Left ventricle myocardium superior (tissue), 1 donor: ENCODE data around the gene ZEB2. TPM values are rescaled to one million over a fixed set of nuclear protein-coding genes. Genes with fewer than 3 reads are reported as not detected.

Experiments used
- ATAC-seq: fragments of 200-7000 bp; cut with Tn5 transposase; one replicate; pipeline ENCODE4 v1.9.1; 2020; ENCODE audit warnings: mild to moderate bottlenecking, moderate library complexity
- DNase-seq: peaks from one replicate; pipeline ENCODE4 v3.0.0-alpha.2; 2020
- intact Hi-C: fragments of 100-400 bp; cut with micrococcal nuclease; formaldehyde crosslinking; loops from one replicate; pipeline ENCODE4 v1.11.0; 2022
- total RNA-seq: library from RNA; stranded (reverse); fragmentation: NEBNext Ultra II Directional; extraction: Animal tissue kit (Norgen Biotek cat#: 25700); gene quantifications from one replicate; pipeline ENCODE4 v1.2.1, GENCODE V29; 2021
- donor health status: DM: no; HTN: yes; CAD: no; lungs with severe emphysema.

Gene ZEB2
- total RNA-seq, 1 donor from 2014 or later = 83.2 TPM

- intact Hi-C loops = no loop called here
- DNase-seq (no peak), ATAC-seq (no peak)
Measured at GRCh38 chr2:144533221-144533620, 13.3 kb upstream of the ZEB2 start.

GRCh38 chr2:144530596-144530995 lies 10.7 kb upstream of the ZEB2 start:
- DNase-seq = no peak

GRCh38 chr2:144529841-144530240 lies 9.9 kb upstream of the ZEB2 start:
- ATAC-seq (peak; percentile 91), DNase-seq (no peak)
- intact Hi-C loops = loop anchor here (10.0 kb wide), 1 partner anchor 195 kb away; a partner anchor contains a TSS

More at GRCh38 chr2:144530596-144530995, 10.7 kb upstream of the ZEB2 start:
- no peak for ATAC-seq
- intact Hi-C loops = no loop called here

- ATAC-seq (no peak), DNase-seq (no peak)
- intact Hi-C loops = loop anchor here (10.0 kb wide), 1 partner anchor 193 kb away; a partner anchor contains a TSS
Measured at GRCh38 chr2:144528108-144528507, 8.2 kb upstream of the ZEB2 start.

DNA sequence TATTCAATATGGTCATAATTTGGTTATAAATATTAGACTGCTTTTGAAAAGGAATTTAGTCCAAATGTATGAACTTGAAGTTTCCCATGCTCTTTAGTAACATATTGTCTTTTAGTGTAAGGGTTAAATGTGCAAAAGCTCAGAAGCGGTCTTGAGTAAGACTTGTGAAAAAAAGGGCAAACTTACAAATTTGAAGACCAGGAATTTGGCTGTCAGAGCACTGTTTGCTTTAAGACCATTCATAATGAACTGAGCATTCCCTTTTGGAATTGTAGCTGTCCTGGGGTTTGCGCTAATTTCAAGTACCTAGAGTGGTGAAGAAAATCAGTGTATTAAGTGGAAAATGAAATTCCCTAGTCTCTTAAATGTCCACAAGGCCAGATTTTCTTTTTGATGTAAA lies 6.9 kb upstream of the ZEB2 start:
- intact Hi-C loops = loop anchor here (10.0 kb wide), 1 partner anchor 192 kb away; a partner anchor contains a TSS
- DNase-seq = no peak
- ATAC-seq = no peak

GRCh38 chr2:144524118-144525009 lies 4.4 kb upstream of the ZEB2 start:
- intact Hi-C loops = loop anchor here (10.0 kb wide), 1 partner anchor 190 kb away; a partner anchor contains a TSS
- peak; percentile 82 for DNase-seq
- peak; percentile 62 for ATAC-seq

- intact Hi-C loops = loop anchor here (10.0 kb wide), 1 partner anchor 189 kb away; a partner anchor contains a TSS
- DNase-seq (peak; percentile 45), ATAC-seq (no peak)
Measured at GRCh38 chr2:144523596-144524117, 3.7 kb upstream of the ZEB2 start.

DNA sequence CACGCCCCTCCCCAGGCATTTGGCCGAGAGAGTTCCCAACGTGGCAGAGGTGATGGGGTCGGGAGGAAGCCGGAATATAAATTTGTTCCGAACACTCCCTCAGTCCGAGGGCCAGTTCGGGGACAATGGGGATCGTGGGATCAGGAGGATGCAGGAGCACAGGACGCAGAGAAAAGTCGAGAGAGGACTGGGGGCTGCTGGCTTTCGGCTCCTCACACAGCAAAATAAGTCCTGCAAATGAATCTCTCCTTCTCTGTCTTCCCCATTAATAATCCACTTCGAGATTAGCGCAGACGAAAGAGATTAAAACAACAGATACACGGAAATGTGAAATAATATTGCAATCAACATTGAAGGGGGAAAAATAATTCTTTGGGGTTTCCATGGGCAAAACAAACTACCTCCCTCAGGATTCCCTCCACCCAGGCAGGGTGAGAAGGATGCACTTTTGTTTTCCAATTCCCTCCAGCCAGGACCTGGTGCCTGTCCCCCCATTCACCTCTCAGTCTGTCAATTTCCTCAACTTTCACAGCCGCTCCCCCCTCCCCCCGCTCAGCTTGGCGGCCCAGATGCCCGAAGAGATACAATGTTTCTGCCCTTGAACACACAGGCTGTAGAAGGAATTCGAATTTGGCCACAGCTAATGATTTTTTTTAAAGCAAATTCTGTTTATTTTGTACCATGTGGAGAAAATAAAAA lies 3.1 kb upstream of the ZEB2 start:
- ATAC-seq = no peak
- intact Hi-C loops = loop anchor here (10.0 kb wide), 1 partner anchor 188 kb away; a partner anchor contains a TSS
- DNase-seq = peak; percentile 62

- intact Hi-C loops = loop anchor here (10.0 kb wide), 1 partner anchor 188 kb away; a partner anchor contains a TSS
- ATAC-seq (no peak), DNase-seq (no peak)
Measured at GRCh38 chr2:144522176-144522896, 2.4 kb upstream of the ZEB2 start.

- no peak for DNase-seq
- ATAC-seq = no peak
- intact Hi-C loops = loop anchor here (10.0 kb wide), 1 partner anchor 187 kb away; a partner anchor contains a TSS
Measured at GRCh38 chr2:144521686-144522085, 1.8 kb upstream of the ZEB2 start.

GRCh38 chr2:144520756-144521487 lies 1.0 kb upstream of the ZEB2 start:
- intact Hi-C loops = loop anchor here (10.0 kb wide), 1 partner anchor 186 kb away; a partner anchor contains a TSS
- ATAC-seq = peak; percentile 16
- no peak for DNase-seq

- intact Hi-C loops = no loop called here
- DNase-seq (no peak), ATAC-seq (no peak)
Measured at GRCh38 chr2:144519597-144519933, 354 bp downstream of the ZEB2 start.

- ATAC-seq (no peak), DNase-seq (no peak)
- intact Hi-C loops = no loop called here
Measured at GRCh38 chr2:144518748-144519596, 947 bp downstream of the ZEB2 start.

DNA sequence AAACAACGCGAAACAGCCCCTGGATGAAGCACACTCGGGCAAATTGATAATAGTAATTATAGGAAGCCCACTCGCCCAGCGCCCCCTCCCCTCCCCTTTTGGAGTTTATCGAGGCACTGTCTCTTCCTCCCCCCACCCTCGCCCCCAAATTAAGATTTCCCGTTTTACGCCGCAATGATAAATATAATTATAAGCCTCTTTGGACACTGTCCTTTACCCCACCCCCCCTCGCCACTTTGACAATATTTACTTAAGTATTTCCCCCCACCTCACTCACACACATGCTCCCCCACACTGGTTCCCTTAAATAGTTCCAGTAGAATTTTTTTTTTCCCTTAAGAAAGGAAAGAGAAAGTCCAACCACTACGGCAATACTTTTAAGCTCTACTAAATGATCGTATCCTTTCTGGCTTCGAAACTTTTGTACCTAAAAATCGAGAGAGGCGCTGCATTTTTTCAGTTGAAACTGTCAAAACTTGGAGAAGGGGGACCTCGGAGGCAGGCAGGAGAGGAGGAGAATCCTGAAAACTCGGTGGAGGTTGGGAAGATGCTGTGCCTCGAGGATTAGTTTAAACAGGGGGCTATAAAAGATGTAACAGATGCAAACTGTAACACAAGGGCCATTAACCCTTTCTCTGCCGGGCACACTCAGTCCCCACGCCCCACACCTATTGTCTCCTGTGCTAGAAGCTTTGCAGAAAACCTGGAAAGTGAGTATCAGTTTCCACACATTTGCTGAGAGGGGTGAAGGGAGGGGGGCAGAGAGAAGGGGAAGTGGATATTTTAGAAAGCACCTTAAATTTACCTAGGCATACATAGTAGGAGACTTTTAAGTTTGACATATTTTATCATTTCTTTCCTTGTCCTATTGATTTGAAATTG lies 1.8 kb downstream of the ZEB2 start:
- intact Hi-C loops = no loop called here
- no peak for ATAC-seq
- no peak for DNase-seq

- ATAC-seq = peak; percentile 38
- peak; percentile 78 for DNase-seq
- intact Hi-C loops = no loop called here
Measured at GRCh38 chr2:144516981-144517865, 2.7 kb downstream of the ZEB2 start.
